ENCODE data around the gene PDE3A. TPM values are rescaled to one million over a fixed set of nuclear protein-coding genes. Genes with fewer than 3 reads are reported as not detected.

The PDE3A gene
- total and polyA plus RNA-seq, 4 donors: 1.5 to 15.8 (median 3.4) TPM

GRCh38 chr12:20370014-20370386 lies 1.7 kb downstream of the PDE3A start:
- Histone ChIP-seq H3K27me3 (ENCODE audit: control insufficient read depth in 3 of 3, insufficient read depth in 3 of 3, low read length in 2 of 3) (peaks cover 0 to 27% (median 6%) of the 10 kb centered on the region in 3 donors), H3K4me1 (ENCODE audit: control insufficient read depth in 5 of 5, insufficient read depth in 5 of 5, low read length in 5 of 5) (peaks cover 0 to 15% (median 0%) of the 10 kb centered on the region in 5 donors), H3K9ac (ENCODE audit: insufficient read depth in 1 of 2, low read length in 2 of 2) (peak overlapping the region in 1 of 2 donors; percentile 73), H3K4me3 (peak overlapping the region; percentile 72), H3K27ac (ENCODE audit: low read depth in 1 of 2, low read length in 1 of 2) (peak overlapping the region; percentile 34 to 99), H3K9me3 (ENCODE audit: control insufficient read depth in 4 of 4, insufficient read depth in 3 of 4, low read length in 3 of 4) (no peaks in the 10 kb centered on the region), H3K36me3 (ENCODE audit: control insufficient read depth in 4 of 4, insufficient read depth in 4 of 4, low read length in 4 of 4) (no peaks in the 10 kb centered on the region)
- TF ChIP-seq, protein P1, sequence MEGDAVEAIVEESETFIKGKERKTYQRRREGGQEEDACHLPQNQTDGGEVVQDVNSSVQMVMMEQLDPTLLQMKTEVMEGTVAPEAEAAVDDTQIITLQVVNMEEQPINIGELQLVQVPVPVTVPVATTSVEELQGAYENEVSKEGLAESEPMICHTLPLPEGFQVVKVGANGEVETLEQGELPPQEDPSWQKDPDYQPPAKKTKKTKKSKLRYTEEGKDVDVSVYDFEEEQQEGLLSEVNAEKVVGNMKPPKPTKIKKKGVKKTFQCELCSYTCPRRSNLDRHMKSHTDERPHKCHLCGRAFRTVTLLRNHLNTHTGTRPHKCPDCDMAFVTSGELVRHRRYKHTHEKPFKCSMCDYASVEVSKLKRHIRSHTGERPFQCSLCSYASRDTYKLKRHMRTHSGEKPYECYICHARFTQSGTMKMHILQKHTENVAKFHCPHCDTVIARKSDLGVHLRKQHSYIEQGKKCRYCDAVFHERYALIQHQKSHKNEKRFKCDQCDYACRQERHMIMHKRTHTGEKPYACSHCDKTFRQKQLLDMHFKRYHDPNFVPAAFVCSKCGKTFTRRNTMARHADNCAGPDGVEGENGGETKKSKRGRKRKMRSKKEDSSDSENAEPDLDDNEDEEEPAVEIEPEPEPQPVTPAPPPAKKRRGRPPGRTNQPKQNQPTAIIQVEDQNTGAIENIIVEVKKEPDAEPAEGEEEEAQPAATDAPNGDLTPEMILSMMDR (IDR thresholded peaks at IDR 0.05; ENCODE audit: control extremely low read depth, extremely low read depth): no peak
- ATAC-seq (ENCODE audit: insufficient read depth, low FRiP score): no peak
- DNase-seq: peak in 2 of 3 donors; percentile 45 to 58
- 2 to 4% methylated on average over 21 of the region's 21 CpGs for WGBS, 2 donors

DNA sequence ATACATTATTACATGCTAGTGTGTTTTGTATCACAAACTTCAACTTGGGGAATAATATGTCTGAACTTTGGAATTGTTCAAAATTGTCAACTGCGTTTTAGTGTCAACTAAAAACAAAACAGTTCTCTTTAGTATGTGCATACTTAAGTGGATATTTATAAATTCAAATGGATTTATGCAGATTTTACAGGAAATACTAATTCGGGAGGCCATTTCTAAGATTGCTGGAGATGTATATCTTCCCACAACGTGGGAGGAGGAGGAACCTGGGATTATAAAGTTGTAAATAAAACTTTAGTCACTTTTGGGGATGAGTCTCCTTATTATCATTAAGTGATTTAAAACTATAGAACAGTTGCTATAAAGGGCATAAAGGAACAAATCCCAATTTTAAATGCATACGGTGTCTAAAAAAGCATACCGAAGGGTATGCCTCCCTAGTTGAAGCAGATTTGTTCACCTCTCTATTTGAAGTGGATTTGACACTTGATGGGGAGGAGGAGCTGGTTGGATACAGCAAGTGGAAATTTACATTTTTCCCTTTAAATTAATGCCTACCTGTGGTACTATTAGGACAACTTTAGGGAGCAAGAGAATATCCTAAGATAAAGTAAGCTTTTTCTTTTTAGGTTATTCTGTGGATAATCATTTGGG lies 2.7 kb downstream of the PDE3A start:
- WGBS, 2 donors: 59 to 60% methylated on average over 5 of the region's 5 CpGs
- H3K4me1 ChIP-seq (ENCODE audit: control insufficient read depth in 5 of 5, insufficient read depth in 5 of 5, low read length in 5 of 5): peaks cover 0 to 15% (median 0%) of the 10 kb centered on the region in 5 donors
- peaks cover 0 to 27% (median 6%) of the 10 kb centered on the region in 3 donors for H3K27me3 ChIP-seq (ENCODE audit: control insufficient read depth in 3 of 3, insufficient read depth in 3 of 3, low read length in 2 of 3)
- no peak for DNase-seq
- no peak for ATAC-seq (ENCODE audit: insufficient read depth, low FRiP score)
- TF ChIP-seq, protein P1 (IDR thresholded peaks at IDR 0.05; ENCODE audit: control extremely low read depth, extremely low read depth): no peak
- no peaks in the 10 kb centered on the region for H3K36me3 ChIP-seq (ENCODE audit: control insufficient read depth in 4 of 4, insufficient read depth in 4 of 4, low read length in 4 of 4)
- H3K9ac ChIP-seq (ENCODE audit: insufficient read depth in 1 of 2, low read length in 2 of 2): no peak overlapping the region
- peak overlapping the region in 1 of 2 donors; percentile 99 for H3K27ac ChIP-seq (ENCODE audit: low read depth in 1 of 2, low read length in 1 of 2)
- H3K9me3 ChIP-seq (ENCODE audit: control insufficient read depth in 4 of 4, insufficient read depth in 3 of 4, low read length in 3 of 4): no peaks in the 10 kb centered on the region
- no peak overlapping the region for H3K4me3 ChIP-seq

DNA sequence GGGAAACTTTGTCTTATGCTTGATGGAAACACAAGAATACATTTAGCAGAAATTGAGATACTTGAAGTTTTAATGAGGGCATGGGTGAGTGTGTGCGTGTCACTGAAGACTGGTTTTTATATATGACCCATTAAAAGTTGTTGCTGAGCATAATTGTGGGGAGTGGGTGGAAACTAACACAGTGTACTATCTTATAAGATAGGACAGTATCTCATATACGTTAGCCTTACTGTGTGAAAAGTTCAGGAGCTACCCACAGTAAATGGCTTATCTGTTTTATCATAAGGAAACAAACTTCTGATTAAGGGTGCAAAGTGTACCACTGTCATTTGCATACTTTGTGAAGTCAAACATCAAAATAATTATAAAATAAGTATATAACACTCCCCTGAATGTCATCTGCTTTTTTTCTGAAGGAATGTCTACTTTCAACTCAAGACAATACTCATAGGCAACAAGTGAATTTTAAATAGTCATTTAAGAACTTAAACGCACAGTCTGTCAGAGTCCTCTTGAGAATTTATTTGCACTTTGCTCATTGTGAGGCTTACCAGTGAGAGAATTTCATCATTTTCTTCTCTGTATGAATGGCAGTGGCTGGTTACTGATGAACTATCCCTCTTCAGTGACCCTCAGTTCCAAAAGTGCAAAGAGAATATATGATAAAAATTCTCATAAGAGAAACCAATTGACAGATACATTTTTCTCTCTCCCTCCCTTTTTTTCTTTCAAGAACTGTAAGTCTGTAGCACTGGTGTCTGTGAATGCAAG lies 4.2 kb downstream of the PDE3A start:
- DNase-seq (no peak), ATAC-seq (ENCODE audit: insufficient read depth, low FRiP score) (no peak)
- Histone ChIP-seq H3K4me3 (no peak overlapping the region), H3K27ac (ENCODE audit: low read depth in 1 of 2, low read length in 1 of 2) (peak overlapping the region in 1 of 2 donors; percentile 78), H3K27me3 (ENCODE audit: control insufficient read depth in 3 of 3, insufficient read depth in 3 of 3, low read length in 2 of 3) (peaks cover 0 to 24% (median 3%) of the 10 kb centered on the region in 3 donors), H3K36me3 (ENCODE audit: control insufficient read depth in 4 of 4, insufficient read depth in 4 of 4, low read length in 4 of 4) (no peaks in the 10 kb centered on the region), H3K4me1 (ENCODE audit: control insufficient read depth in 5 of 5, insufficient read depth in 5 of 5, low read length in 5 of 5) (peaks cover 0 to 13% (median 0%) of the 10 kb centered on the region in 5 donors), H3K9me3 (ENCODE audit: control insufficient read depth in 4 of 4, insufficient read depth in 3 of 4, low read length in 3 of 4) (no peaks in the 10 kb centered on the region), H3K9ac (ENCODE audit: insufficient read depth in 1 of 2, low read length in 2 of 2) (no peak overlapping the region)
- TF ChIP-seq, protein P1 (IDR thresholded peaks at IDR 0.05; ENCODE audit: control extremely low read depth, extremely low read depth): no peak
- WGBS, 2 donors: 69 to 84% methylated on average over 3 of the region's 3 CpGs

All from lung (tissue), 12 donors.